ENCODE measurements around the gene SPRY4. TPM values are rescaled to one million over a fixed set of nuclear protein-coding genes. Genes with fewer than 3 reads are reported as not detected.
"Not testable (repeated sequence)": the region's sequence is repeated elsewhere in the genome, so short reads cannot be mapped to it uniquely, and the experiment has no call there.

SPRY4 gene
- total and polyA plus RNA-seq, 2 of the 4 experiments (the other 2 are of a cell fraction): 8.4 to 21.0 TPM

DNA sequence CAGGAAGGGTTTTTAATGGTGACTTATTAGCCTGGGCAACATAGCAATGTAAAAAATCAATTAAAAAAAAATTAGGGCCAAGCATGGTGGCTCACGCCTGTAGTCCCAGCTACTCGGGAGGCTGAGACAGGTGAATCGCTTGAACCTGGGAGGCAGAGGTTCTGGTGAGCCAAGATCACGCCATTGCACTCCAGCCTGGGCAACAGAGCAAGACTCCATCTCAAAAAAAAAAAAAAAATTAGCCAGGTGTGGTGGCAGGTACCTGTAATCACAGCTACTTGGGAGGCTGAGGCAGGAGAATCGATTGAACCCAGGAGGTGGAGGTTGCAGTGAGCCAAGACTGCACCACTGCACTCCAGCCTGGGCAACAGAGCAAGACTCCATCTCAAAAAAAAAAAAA is 27.0 kb downstream of the SPRY4 start:
- H2BK20ac ChIP-seq (ENCODE audit: low read depth, low read length): peak overlapping the region; percentile 94; the same call in 1 of the 2 replicates
- POLR2A ChIA-PET (ENCODE audit: unreplicated experiment); H2AK9ac ChIP-seq (replicated peaks; ENCODE audit: low read depth, low read length, poor library complexity); H3K36me3 ChIP-seq (ENCODE audit: control insufficient read depth, insufficient read depth, low read length); H4K20me1 ChIP-seq (ENCODE audit: insufficient read depth, low read length); H3K4me2 ChIP-seq (ENCODE audit: low read depth, low read length); H3K9me3 ChIP-seq (ENCODE audit: control insufficient read depth, insufficient read depth, low read length); H3K4me3 ChIP-seq (ENCODE audit: insufficient read depth, low read depth, low read length); H4K91ac ChIP-seq (ENCODE audit: insufficient read depth, low read depth, low read length); H3K56ac ChIP-seq (ENCODE audit: extremely low read depth, insufficient read depth, low read length); in situ Hi-C loops (cut with MboI; ENCODE audit: low sequenced_read_pairs); H3K27me3 ChIP-seq (ENCODE audit: control insufficient read depth, insufficient read depth, low read length); H3K27ac ChIP-seq (ENCODE audit: insufficient read depth, low read length); H3K18ac ChIP-seq (ENCODE audit: low read depth, low read length); H2AFZ ChIP-seq (replicated peaks; ENCODE audit: low read length, poor library complexity); ATAC-seq (ENCODE audit: low read depth); dilution Hi-C loops (cut with HindIII; ENCODE audit: low sequenced_read_pairs, unreplicated experiment); BruUV-seq (replicated peaks); DNase-seq; intact Hi-C loops (cut with micrococcal nuclease); H3K9ac ChIP-seq (ENCODE audit: low read depth, low read length); H4K5ac ChIP-seq (ENCODE audit: low read depth, low read length): not testable (repeated sequence)
- peak overlapping the region; percentile 7; the same call in 1 of the 2 replicates for H2AK5ac ChIP-seq (ENCODE audit: low read depth, low read length)
- peak overlapping the region; percentile 74; the same call in 1 of the 2 replicates for H3K23ac ChIP-seq (ENCODE audit: low read depth, low read length)
- H2BK120ac ChIP-seq (ENCODE audit: low read depth, low read length): peak overlapping the region; percentile 96; the same call in 1 of the 2 replicates
- 100% methylated on average over 1 of the region's 5 CpGs; no CpG with 5 or more reads in 1 of the 2 experiments for WGBS, 2 experiments (ENCODE audit: extremely low coverage in 2 of 2, insufficient read length in 1 of 2)
- H4K8ac ChIP-seq (ENCODE audit: low read depth in 2 of 2, low read length in 2 of 2): peak overlapping the region in 1 of 2 experiments; percentile 97; a peak in 1 of 4 replicates
- peak overlapping the region; percentile 96; the same call in 1 of the 2 replicates for H3K4ac ChIP-seq (ENCODE audit: low read depth, low read length)
- H3K9me1 ChIP-seq (ENCODE audit: insufficient read depth, low read length): peaks cover 17% of the 10 kb centered on the region
- H3K14ac ChIP-seq (replicated peaks; ENCODE audit: low read depth, low read length): peak overlapping the region; percentile 97; the same call in 1 of the 2 replicates
- peak overlapping the region; percentile 90 for H2BK5ac ChIP-seq (ENCODE audit: low read depth, low read length, poor library complexity, severe bottlenecking)
- H3K4me1 ChIP-seq (ENCODE audit: control insufficient read depth, insufficient read depth, low read length): peaks cover 16% of the 10 kb centered on the region
- peak overlapping the region; percentile 97; the same call in 1 of the 3 replicates for H2BK15ac ChIP-seq (ENCODE audit: low read depth, low read length)
- H3K79me1 ChIP-seq (ENCODE audit: low read depth in 1 of 2, low read length in 2 of 2): peaks cover 23 to 79% of the 10 kb centered on the region in 2 experiments
- CTCF ChIA-PET: interaction anchor here (0.6 to 0.9 kb wide), 2 partner anchors 250 to 251 kb away, joined by 3 read pairs; no protein-coding TSS in a partner anchor

Measured in IMR-90 (cell line).